Measurements from ENCODE around the gene COL10A1.

Gene COL10A1

DNA sequence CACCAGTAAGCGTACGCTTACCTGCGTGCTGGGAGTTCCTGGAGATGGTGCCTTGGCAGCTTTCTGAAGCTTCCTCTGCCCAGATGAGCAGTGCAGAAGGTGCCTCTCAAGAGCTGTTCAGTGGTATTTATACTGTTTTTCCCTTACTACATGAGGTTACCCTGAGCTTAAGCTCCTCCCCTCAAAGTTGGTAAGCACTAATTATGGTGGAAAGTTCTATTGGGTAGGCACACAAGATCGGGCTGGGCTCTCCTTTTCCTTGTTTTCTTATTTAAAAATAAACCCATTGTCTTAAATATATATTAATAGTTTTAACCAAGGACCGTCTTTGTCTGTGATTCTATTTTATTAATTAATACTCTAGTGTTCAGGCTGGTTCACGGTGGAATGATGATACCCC lies at the start of gene COL10A1:
TSS of gene COL10A1 (minus strand) at position 101 of the 400 bp plus-strand sequence. CDS start 640 bp downstream, outside the sequence.
- no peak for DNase-seq (ENCODE audit: low spot score)

DNA sequence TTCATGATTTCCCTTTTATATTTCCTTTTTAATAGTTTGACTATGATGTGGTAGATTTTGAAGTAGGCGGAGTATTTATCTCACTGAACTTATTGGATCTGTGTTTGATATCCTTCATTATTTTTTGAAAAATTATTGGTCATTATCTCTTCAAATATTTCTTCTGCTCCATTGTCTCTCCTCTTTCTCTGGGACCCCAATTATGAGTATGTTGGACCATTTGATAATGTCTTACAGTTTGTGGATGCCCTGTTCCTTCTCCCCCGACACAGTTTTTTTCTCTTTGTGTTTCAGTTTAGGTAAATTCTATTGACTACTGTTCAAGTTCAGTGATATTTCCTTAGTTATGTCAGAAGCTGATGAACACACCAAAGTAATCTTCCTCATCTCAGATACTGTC lies 49.4 kb upstream of the COL10A1 start:
- DNase-seq (ENCODE audit: low spot score): no peak

DNA sequence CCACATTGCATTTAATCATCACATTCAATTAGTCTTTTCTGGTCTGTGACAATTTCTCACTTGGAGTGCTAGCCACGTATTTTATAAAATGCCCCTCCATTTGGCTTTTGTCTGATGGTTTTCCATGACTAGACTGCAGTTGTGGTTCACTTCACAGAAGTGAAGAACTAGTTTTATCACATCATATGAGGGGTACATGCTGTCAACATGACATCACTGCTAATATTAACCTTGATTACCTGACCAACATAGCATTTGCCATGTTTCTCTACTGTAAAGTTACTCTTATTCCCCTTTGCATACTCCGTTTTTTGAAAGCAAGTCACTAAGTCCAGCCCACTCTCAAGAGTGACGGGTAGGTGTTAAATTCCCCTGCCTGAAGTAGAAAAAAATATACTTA lies 48.0 kb upstream of the COL10A1 start:
- DNase-seq (ENCODE audit: low spot score): no peak

DNA sequence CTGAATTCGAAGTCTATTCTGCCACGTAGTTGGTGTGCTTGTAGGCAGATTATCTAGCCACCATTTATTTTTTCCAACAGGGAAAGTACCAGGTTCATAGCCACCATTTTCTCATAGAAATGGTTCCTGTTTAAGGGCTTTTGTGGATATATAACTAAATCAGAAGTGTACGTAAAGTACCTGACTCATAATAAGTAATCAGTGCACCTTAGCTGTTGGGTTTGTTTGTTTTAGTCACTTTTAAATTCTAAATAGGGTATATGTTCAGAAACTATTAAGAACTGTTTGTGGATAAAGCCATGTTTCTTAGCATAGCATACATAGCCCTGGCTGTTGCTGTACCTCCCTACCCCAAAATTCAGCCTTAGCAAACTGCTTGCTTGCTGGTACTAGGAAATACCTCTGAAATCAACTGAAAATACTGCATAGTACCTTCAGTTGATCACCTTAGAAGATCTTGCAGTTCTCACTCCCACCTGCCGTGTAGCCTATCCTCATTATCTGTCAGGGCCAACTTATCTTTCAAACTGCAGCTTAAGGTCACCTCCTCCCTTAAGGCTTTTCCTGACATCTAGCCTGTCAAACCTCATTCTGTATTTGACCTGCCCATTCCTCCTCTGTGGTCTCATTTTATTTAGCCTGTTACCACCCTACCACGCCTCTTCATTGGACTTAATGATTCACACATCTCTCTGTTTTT lies 44.6 kb upstream of the COL10A1 start:
- no peak for DNase-seq (ENCODE audit: low spot score)

DNA sequence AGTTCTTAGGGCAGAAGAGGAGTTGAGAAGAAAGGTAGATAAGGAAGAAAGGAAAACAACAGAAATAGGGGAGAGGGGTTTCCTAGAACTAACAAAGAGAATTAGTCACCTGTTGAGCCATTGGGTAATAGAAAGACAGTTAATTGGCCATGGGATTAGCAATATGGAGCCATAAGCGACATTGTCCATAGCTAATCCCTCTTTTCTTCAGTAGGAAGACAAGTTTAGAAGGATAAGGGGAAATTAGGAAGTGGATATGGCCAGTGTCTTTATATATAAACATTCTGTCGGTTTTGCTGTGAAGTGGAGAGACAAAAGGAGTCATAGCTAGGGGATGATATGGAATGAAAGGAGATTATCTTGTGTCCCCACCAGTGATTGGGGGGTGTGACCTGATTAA lies 43.9 kb upstream of the COL10A1 start:
- no peak for DNase-seq (ENCODE audit: low spot score)

DNA sequence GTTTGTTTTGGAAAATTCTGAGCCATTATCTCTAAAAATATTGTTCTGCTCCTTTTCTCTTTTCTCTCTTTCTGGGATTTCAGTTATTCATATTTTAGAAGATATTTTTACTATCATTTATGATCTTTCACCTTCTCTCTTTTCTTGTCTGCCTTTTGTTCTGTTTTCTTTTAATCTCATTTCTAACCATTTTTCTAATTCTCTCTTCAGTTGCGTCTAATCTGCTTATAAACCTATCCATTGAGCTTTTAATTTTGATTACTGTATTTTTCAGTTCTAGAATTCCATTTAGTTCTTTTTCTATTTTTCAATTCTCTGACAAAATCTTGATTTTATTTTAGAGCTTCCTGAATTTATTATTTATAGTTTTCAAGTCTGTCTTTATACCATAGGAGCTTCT lies 42.2 kb upstream of the COL10A1 start:
- DNase-seq (ENCODE audit: low spot score): no peak

DNA sequence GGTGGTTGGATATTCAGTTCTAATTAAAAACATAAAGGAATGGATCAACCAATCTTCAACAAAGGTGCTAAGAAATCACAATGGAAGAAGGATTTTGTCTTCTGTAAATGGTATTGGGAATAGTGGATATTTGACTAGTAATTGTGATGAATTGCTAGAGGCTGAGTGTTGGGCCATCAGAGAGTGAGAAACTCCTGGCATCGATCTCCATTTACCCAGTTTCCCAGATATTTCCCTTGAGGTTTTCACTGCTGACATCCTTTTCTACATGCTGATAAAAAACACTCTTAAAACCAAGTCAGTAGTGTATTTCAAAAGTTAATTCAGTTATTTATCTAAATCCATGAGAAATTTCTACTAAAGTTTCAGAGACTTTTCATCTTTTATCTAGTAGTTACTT lies 40.4 kb upstream of the COL10A1 start:
- DNase-seq (ENCODE audit: low spot score): no peak

DNA sequence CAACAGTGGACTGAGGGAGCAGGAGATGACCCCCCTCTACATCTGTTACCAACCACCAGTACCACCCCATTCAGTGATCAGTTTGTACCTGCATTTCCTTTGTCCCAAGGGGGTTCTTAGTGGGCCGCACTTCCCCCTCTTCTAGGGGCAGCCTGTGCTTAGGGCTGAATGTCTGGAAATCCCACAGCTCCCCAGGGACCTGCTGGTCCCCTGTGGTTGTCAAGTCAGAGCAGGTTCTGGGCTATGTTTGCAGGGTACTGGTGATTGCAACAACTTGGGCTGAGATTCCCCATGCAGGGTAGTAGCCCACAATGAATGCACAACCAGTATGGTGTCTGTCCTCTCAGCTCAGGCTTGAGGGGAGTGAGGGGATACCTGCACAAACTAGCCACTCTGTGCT lies 39.7 kb upstream of the COL10A1 start:
- DNase-seq (ENCODE audit: low spot score): no peak

DNA sequence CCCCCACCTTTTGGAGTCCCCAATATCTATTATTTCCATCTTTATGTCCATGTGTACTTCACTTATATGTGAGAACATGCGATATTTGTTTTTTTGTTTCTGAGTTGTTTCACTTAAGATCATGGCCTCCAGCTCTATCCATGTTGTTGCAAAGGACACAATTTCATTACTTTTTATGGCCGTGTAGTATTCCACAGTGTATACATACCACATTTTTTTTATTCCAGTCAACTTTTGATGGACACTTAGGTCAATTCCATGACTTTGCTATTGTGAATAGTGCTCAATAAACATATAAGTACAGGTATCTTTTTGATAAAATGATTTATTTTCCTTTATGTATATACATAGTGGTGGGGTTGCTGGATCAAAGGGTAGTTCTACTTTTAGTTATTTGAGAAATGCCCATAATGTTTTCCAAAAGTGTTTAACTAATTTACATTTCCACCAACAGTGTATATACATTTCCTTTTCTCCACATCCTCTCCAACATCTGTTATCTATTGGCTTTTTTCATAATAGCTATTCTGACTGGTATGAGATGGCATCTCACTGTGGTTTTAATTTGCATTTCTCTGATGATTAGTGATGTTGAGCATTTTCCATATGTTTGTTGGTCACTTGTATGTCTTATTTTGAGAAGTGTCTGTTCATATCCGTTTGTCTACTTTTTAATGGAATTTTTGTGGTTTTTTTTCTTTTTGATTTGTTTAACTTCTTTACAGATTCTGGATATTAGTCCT lies 34.0 kb upstream of the COL10A1 start:
- DNase-seq (ENCODE audit: low spot score): no peak

DNA sequence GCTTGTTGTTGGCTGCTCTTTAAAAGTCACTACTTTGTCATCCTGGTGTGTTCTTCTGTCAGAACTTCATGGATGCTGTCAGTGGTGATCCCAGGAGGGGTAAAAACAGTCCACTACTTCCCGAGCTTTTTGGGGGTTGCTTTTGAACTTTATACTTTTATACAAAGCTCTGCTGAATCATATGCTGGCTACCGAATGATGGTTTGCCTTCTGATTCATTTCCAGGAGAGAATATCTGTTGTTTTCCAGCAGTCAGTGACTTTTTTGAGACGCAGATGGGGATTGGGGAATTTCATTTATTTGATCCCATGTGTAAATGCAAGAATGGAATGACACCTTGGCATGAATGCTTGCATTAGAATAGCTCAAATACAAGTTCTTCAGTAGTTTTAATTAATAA lies 32.7 kb upstream of the COL10A1 start:
- DNase-seq (ENCODE audit: low spot score): no peak

DNA sequence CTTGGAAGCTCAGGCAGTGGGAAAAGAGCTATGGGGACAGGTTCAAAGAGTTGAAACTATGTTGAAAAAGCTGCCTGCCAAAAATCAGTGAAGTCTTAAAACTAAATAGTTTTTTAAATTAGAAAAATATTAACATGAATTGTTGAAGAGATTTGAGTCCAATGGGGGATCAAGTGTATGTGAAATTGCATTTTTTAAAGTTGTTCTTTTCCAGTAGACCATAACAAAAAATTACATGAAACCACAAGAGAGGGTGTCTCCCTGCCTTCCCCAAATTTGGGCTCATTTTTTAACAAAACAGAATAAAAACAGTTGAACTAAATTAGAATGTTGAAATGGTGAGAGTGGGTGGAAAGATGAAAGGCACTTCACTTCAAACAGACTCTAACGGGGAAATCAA lies 31.5 kb upstream of the COL10A1 start:
- no peak for DNase-seq (ENCODE audit: low spot score)

DNA sequence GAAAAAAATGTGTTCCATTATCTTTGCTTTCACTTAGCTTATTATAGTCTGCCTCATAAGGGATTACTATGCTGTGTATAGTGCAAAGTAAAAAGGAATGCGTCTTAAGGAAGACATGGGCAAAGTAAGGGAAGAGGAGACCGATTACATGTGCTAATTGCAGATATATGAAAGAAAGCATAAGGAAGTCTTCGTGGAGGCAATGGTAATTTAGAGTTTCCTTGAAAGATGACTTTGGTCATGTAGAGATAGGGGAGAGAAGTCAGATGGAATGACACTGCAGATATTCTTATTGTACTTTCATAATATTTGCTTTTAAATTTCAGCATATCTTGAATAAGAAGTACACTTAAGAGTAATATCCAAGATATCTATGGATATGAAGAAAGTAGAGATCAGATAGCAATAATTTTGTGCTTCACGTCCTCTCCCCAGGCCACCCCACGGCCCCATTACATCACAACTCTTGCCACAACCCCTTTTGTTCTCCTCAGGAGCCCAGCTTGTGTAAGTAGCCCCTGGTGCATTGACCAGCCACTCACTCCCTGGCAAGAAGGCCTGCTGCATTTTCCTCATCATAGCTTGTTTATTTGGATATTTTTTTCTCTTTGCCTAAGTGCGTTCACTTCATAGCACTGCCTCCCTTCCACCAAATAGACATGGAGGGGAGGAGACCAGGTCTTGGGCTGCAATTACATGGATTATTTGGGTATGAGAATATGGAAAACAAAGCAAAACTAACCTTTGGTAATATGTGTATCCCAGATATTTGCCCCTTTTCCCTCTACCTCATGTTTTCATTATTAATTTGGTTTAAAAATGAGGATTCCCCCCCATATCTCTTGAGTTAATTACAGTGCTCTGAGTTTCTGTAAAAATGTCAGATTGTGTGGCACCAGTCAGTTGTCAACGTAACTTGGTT lies 30.7 kb upstream of the COL10A1 start:
- DNase-seq (ENCODE audit: low spot score): no peak

DNA sequence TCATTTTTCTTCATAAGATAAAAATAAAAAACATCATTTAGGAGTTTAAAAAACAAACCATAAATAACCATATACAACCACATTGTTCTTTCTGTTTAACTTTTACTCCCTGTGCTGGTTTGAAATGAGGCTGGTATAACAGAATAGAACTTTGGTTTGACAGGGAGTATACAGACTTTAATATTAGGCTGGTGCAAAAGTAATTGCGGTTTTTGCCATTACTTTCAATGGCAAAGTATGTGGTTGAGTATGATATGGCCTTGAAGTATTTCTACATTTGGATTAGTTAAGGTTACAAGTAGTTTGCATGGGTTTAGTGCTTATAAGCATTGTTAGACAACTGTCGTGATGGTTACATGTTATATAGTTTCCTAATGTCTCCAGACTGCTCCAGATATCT lies 29.0 kb upstream of the COL10A1 start:
- no peak for DNase-seq (ENCODE audit: low spot score)

DNA sequence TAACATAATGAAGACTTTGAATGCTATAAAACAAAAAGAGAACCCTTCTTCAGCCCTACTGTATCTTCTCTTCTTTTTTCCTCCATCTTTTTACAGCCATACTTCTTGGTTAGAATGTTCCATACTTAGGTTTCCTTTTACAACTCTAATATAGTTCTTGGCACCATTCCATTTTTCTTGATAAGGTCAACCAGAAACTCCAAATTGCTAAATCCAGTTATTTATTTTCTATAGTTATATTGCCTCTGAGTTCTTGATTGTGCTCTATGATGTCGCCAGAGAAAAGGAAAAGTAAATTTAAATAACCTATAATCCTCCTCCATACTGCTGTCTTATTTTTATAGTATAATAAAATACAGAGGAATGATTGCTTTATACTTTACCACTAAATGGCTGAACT lies 26.7 kb upstream of the COL10A1 start:
- DNase-seq (ENCODE audit: low spot score): no peak

DNA sequence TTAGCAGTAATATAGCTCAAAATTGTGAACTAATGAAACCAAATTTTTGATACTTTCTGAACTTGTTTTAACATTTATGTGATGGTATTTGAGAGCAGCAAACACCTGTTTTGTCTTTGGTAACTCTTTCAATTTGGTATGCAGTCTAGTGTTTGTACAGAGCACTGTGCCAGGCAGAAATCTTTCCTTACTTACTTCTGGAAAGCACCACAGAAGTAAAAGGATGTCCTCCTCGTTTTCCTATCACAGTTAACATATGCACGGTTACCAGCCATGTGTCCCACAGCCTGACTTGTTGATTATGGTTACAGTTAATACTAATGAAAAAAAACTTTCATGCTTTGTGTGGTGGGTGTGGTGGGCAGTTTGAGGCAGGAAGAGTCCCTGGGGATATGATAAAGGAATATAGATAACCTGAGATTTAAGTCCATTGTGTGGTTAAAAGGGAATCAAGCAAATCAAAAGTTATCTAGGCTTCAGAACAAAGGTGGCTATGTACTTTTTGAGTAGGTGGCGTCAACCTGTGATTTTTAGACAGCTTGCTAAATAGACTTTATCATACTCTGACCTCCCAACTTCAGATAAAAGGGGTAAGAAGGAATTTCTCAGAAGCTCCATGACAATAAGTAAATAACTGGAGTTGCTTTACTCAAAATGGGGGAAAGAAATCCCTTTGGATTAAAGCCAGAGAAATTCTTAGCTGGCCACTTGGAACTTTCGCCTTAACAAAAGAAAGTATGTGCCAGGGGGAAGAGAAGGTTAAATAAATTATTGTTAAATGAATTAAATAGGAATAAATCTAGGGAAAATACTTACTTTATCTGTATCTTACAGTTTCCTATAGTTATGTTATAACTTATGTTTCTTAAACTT lies 20.1 kb upstream of the COL10A1 start:
- DNase-seq (ENCODE audit: low spot score): peak; percentile 10

DNA sequence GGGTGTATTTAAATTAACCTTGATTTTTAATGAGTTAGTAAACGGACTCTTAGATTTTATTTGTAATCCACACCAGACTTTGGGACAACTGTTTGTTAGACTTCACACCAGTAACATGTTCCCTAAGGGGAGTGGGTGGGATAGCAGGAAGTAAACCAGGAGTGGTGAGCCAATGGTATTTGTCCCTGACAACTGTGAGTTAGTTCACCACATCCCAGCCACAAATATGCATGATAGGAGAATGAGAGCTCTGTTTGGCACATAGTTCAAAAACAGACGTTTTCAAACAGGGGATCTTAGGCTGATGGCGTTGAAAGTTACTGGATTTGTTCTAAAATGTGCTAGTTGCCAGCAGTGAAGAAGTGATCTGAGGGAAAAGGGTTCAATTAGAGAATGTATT lies 18.7 kb upstream of the COL10A1 start:
- DNase-seq (ENCODE audit: low spot score): peak; percentile 22

DNA sequence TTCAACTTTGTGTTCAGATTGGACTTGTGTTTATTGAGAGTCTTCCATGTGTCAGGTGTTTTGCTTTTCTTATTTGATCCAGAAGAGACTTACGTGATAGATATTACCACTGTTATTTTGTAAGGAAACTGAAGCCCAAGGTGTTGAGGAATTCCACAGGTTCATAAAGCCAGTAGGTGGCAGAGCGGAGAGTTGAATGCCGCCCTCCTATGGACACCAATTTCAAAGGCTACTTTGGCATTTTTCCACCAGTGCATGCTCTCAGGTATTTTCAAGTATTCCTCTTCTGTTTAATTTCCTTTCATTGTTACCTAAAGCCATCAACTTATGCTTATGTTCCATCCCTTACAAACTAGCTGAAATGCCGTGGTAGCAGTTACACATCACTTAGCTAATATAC lies 14.0 kb upstream of the COL10A1 start:
- DNase-seq (ENCODE audit: low spot score): peak; percentile 8

DNA sequence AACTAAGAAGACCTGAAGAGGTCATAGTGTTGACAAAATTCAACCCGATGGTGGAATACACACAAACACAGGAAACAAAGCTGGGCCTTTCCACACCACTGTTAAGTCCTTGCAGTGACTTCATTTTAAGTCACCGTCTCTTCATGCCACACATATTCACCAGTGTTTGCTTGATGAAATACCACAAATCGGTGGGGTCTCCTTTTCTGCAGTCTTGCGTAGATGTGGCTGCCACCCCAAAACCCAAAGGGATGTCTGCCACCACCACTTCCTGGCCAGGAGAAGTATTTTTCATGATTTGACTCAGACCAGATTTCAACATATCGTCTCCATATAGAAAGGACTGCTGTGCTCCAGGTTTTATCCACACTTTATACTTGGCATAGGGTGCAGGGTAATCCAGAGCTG lies 11.0 kb upstream of the COL10A1 start:
- DNase-seq (ENCODE audit: low spot score): no peak

DNA sequence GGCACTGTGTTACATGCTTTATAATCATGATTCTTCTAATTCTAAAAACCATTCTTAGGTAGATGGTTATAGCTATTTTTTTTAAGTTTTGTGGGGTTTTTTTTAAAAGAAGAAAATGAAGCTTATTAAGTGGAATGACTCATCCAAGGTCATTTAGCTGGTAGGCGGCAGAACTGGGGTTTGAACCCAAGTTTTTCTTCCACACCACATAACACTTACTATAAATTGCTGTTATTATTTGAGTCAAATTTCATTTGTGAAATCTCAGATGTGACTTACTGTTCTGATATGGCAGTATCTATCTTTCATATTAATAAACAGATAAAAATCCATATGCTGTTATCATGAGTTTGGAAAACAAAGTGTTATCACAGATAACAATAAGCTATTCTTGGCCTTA lies 10.4 kb upstream of the COL10A1 start:
- no peak for DNase-seq (ENCODE audit: low spot score)

DNA sequence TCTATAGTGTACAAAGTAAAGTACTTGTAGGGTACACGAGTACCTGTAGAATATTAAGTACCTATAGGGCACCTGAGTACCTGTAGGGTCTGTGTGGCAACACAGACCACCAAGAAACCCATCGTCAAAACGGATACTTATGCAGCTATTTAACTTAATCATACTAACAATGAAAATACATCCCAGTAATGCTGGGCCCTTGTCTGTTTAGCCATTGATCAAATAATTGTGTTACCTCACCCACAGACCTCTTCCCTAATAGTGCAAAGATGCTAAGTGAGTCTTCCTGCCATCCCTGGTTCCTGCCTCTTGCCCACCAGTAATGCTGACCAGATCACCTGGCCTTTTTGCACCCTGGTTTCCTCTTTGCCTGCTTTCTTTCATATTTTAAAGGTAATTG lies 7.5 kb upstream of the COL10A1 start:
- no peak for DNase-seq (ENCODE audit: low spot score)

DNA sequence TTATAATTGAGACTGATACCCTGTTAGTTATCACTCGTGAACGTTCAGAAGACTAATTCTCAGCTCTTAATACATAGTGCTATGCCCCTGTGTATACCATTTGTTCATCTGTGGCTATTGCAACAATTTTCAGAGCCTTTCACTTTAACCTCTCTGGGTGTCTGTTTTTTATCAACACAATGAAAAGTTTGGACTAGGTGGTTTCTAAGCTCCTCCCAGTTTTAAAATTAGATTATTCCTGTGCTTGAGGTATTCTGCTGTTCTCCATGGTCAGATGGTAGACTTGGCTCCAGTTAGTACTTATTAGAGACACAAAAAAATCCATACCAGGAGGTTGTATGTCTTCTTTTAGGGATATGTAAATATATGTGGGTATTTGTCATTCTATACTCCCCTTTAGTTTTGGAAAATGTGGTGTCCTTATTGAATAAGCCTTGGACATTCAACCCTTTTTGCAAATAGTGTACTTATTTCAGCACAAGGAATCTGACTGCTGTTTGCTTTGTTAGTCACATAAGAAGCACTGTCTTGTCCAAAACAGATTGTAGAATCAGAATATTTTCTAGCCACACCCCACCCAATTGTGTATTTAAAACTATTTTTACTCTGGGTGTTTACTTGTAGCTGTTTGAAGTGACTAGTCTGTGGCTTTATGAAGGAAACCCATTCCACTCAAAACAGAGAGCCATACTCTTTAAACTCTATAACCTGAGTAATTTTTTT lies 2.0 kb upstream of the COL10A1 start:
- DNase-seq (ENCODE audit: low spot score): no peak
